ENCODE results near the gene BNIP2. TPM values are rescaled to one million over a fixed set of nuclear protein-coding genes. Genes with fewer than 3 reads are reported as not detected.

Gene BNIP2
- total RNA-seq, 1 donor from 2014 or later = 75.3 TPM

DNA sequence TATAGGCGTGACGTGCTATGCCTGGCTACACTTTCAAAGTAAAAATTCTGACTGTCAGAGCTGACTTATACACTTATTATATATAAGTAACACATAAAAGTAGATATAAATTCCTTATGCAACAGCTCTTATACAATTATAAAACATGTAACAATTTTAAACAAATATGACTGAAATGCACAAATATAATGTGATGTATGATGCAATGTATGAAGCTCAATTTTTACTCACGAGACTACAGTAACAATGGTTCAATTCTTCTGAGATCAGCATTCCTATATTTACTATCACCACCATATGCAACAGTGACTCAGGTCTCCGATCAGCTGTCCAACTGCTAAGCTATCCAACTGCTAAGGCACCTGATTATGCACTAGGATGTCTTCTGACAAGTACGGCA lies 8.2 kb downstream of the BNIP2 start:
- no peak for DNase-seq (ENCODE audit: low spot score)
- TF ChIP-seq, protein P1, sequence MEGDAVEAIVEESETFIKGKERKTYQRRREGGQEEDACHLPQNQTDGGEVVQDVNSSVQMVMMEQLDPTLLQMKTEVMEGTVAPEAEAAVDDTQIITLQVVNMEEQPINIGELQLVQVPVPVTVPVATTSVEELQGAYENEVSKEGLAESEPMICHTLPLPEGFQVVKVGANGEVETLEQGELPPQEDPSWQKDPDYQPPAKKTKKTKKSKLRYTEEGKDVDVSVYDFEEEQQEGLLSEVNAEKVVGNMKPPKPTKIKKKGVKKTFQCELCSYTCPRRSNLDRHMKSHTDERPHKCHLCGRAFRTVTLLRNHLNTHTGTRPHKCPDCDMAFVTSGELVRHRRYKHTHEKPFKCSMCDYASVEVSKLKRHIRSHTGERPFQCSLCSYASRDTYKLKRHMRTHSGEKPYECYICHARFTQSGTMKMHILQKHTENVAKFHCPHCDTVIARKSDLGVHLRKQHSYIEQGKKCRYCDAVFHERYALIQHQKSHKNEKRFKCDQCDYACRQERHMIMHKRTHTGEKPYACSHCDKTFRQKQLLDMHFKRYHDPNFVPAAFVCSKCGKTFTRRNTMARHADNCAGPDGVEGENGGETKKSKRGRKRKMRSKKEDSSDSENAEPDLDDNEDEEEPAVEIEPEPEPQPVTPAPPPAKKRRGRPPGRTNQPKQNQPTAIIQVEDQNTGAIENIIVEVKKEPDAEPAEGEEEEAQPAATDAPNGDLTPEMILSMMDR (IDR thresholded peaks at IDR 0.05; ENCODE audit: unreplicated experiment) = no peak
- no peak overlapping the region for H3K4me3 Mint-ChIP-seq (ENCODE audit: unreplicated experiment)
- H3K36me3 Mint-ChIP-seq (ENCODE audit: low read depth, unreplicated experiment) = peaks cover 28% of the 10 kb centered on the region
- no peak overlapping the region for H3K27ac Mint-ChIP-seq (ENCODE audit: unreplicated experiment)
- H3K9me3 Mint-ChIP-seq (ENCODE audit: unreplicated experiment) = no peaks in the 10 kb centered on the region
- no peaks in the 10 kb centered on the region for H3K27me3 Mint-ChIP-seq (ENCODE audit: unreplicated experiment)
- peaks cover 25% of the 10 kb centered on the region for H3K4me1 Mint-ChIP-seq (ENCODE audit: unreplicated experiment)

DNA sequence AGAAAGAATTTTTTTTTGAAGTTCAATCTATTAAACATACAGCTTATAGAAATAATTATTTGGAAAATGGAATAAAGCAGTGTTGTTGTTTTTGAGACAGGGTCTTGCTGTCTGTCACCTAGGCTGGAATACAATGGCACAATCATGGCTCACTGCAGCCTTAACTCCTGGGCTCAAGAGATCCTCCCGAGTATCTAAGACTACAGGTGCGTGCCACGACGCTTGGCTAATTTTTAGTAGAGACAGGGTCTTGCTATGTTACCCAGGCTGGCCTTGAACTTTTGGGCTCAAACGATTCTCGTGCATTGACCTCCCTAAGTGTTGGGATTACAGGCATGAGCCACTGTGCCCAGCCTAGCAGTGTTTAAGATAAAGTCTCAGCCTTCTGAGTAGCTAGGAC lies 8.8 kb downstream of the BNIP2 start:
- Mint-ChIP-seq H3K4me1 (ENCODE audit: unreplicated experiment) (peaks cover 20% of the 10 kb centered on the region), H3K4me3 (ENCODE audit: unreplicated experiment) (no peak overlapping the region), H3K9me3 (ENCODE audit: unreplicated experiment) (no peaks in the 10 kb centered on the region), H3K27ac (ENCODE audit: unreplicated experiment) (no peak overlapping the region), H3K27me3 (ENCODE audit: unreplicated experiment) (no peaks in the 10 kb centered on the region), H3K36me3 (ENCODE audit: low read depth, unreplicated experiment) (peaks cover 32% of the 10 kb centered on the region)
- no peak for DNase-seq (ENCODE audit: low spot score)
- TF ChIP-seq, protein P1 (IDR thresholded peaks at IDR 0.05; ENCODE audit: unreplicated experiment) = no peak

DNA sequence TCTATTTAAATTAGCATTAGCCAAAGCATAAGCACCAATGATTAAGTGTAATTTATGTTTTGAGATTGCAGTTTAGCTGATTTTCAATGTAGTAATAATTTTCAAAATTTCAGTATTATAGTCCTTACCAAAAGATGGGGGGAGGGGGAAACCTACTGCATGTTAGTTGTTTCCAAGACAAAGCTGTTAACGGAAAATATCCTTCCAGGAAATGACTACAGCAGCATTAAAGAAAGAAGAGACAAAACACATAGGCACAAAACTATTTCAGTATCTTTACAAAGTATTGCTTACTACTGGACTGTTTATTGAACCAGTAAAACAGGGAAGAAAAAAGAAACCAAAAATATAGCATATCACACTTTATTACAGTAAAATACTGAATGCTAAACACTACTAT lies 10.5 kb downstream of the BNIP2 start:
- Mint-ChIP-seq H3K4me3 (ENCODE audit: unreplicated experiment) (no peak overlapping the region), H3K4me1 (ENCODE audit: unreplicated experiment) (peaks cover 16% of the 10 kb centered on the region), H3K36me3 (ENCODE audit: low read depth, unreplicated experiment) (peaks cover 35% of the 10 kb centered on the region), H3K9me3 (ENCODE audit: unreplicated experiment) (no peaks in the 10 kb centered on the region), H3K27ac (ENCODE audit: unreplicated experiment) (peak overlapping the region; percentile 98), H3K27me3 (ENCODE audit: unreplicated experiment) (no peaks in the 10 kb centered on the region)
- TF ChIP-seq, protein P1 (IDR thresholded peaks at IDR 0.05; ENCODE audit: unreplicated experiment) = no peak
- no peak for DNase-seq (ENCODE audit: low spot score)

DNA sequence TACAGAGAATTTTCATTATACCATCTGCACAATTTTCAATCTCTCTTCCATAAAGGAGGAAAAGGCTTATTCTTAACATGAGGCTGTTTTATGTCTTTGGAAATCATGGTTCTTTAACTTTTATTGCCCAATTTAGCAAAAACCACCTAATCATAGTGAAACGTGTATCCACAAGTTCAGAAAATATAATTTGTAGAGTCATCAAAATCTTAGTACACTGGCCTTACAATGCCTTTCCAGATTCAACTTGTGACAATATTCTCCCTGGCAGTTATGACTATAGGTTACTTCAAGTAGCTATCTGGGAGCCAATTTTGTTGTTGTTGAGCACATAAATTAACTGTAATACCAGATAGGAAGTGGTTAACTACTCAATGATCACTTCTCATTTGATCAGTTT lies 10.9 kb downstream of the BNIP2 start:
- DNase-seq (ENCODE audit: low spot score) = no peak
- no peaks in the 10 kb centered on the region for H3K27me3 Mint-ChIP-seq (ENCODE audit: unreplicated experiment)

GRCh38 chr15:59676565-59676964 lies 12.6 kb downstream of the BNIP2 start:
- peaks cover 40% of the 10 kb centered on the region for H3K36me3 Mint-ChIP-seq (ENCODE audit: low read depth, unreplicated experiment)
- no peak overlapping the region for H3K4me3 Mint-ChIP-seq (ENCODE audit: unreplicated experiment)
- no peaks in the 10 kb centered on the region for H3K9me3 Mint-ChIP-seq (ENCODE audit: unreplicated experiment)
- no peak overlapping the region for H3K27ac Mint-ChIP-seq (ENCODE audit: unreplicated experiment)
- no peaks in the 10 kb centered on the region for H3K27me3 Mint-ChIP-seq (ENCODE audit: unreplicated experiment)
- H3K4me1 Mint-ChIP-seq (ENCODE audit: unreplicated experiment) = peaks cover 14% of the 10 kb centered on the region
- no peak for DNase-seq (ENCODE audit: low spot score)
- TF ChIP-seq, protein P1 (IDR thresholded peaks at IDR 0.05; ENCODE audit: unreplicated experiment) = no peak

More for the DNA sequence above, 10.9 kb downstream of the BNIP2 start:
- Mint-ChIP-seq H3K27ac (ENCODE audit: unreplicated experiment) (peak overlapping the region; percentile 98), H3K4me1 (ENCODE audit: unreplicated experiment) (peaks cover 15% of the 10 kb centered on the region), H3K4me3 (ENCODE audit: unreplicated experiment) (no peak overlapping the region), H3K9me3 (ENCODE audit: unreplicated experiment) (no peaks in the 10 kb centered on the region), H3K36me3 (ENCODE audit: low read depth, unreplicated experiment) (peaks cover 33% of the 10 kb centered on the region)
- TF ChIP-seq, protein P1 (IDR thresholded peaks at IDR 0.05; ENCODE audit: unreplicated experiment) = no peak
